Gastroesophageal sphincter (tissue), 3 donors: Measurements from ENCODE around the gene ATP6V0D1.

Experiments used
- EP300 ChIP-seq: sonication (generic); formaldehyde crosslinking; IDR thresholded peaks from one replicate; pipeline ENCODE4 v1.6.1; 2017; ENCODE audit warnings: antibody characterized with exemption, mild to moderate bottlenecking
- POLR2A ChIP-seq, 2 donors: fragments of 450-650 bp; IDR thresholded peaks; one replicate each; pipeline ENCODE4 v1.6.1; 2017; ENCODE audit warnings: antibody characterized with exemption in 2 of 2, mild to moderate bottlenecking in 2 of 2, moderate library complexity in 1 of 2
- POLR2AphosphoS5 ChIP-seq: sonication (generic); formaldehyde crosslinking; IDR thresholded peaks from one replicate; pipeline ENCODE4 v1.6.1; 2017; ENCODE audit warnings: antibody characterized with exemption
- TF ChIP-seq, protein P1 (sequence below), 4 experiments: fragments of 200-600 bp in 2 of 4; fragments of 450-650 bp in 2 of 4; sonication (generic) in 1 of 4; IDR thresholded peaks; one replicate each; pipeline ENCODE4 v1.5.1; 2017 to 2019; ENCODE audit warnings: antibody characterized with exemption in 4 of 4, mild to moderate bottlenecking in 2 of 4, moderate library complexity in 2 of 4

GRCh38 chr16:67421030-67421429 is 59.9 kb downstream of the ATP6V0D1 start:
- TF ChIP-seq, protein P1, sequence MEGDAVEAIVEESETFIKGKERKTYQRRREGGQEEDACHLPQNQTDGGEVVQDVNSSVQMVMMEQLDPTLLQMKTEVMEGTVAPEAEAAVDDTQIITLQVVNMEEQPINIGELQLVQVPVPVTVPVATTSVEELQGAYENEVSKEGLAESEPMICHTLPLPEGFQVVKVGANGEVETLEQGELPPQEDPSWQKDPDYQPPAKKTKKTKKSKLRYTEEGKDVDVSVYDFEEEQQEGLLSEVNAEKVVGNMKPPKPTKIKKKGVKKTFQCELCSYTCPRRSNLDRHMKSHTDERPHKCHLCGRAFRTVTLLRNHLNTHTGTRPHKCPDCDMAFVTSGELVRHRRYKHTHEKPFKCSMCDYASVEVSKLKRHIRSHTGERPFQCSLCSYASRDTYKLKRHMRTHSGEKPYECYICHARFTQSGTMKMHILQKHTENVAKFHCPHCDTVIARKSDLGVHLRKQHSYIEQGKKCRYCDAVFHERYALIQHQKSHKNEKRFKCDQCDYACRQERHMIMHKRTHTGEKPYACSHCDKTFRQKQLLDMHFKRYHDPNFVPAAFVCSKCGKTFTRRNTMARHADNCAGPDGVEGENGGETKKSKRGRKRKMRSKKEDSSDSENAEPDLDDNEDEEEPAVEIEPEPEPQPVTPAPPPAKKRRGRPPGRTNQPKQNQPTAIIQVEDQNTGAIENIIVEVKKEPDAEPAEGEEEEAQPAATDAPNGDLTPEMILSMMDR (IDR thresholded peaks at IDR 0.05) = no peak
- TF ChIP-seq POLR2A (IDR thresholded peaks at IDR 0.05) (no peak), POLR2AphosphoS5 (no peak), EP300 (no peak)
